22Rv1 (cell line): ENCODE results near the gene LALBA.

ENCODE experiments used
- CTCF ChIP-seq: fragments of 450-650 bp; IDR thresholded peaks from 2 replicates; pipeline ENCODE4 v1.5.1; 2017; ENCODE audit warnings: mild to moderate bottlenecking
- ZFX ChIP-seq: fragments of 450-650 bp; IDR thresholded peaks from 2 replicates; pipeline ENCODE4 v1.6.1; 2017; ENCODE audit warnings: antibody characterized with exemption, borderline replicate concordance

- TF ChIP-seq CTCF (no peak), ZFX (no peak)
Measured at GRCh38 chr12:48602192-48602989, 32.5 kb upstream of the LALBA start.
